Measurements from ENCODE around the gene AKT2. TPM values are rescaled to one million over a fixed set of nuclear protein-coding genes. Genes with fewer than 3 reads are reported as not detected.

Gene AKT2
- total RNA-seq, 1 donor from 2014 or later, result 85.1 TPM

GRCh38 chr19:40271706-40272105 lies 13.4 kb downstream of the AKT2 start:
- Mint-ChIP-seq H3K36me3 (peaks cover 7% of the 10 kb centered on the region), H3K4me3 (no peak overlapping the region), H3K9me3 (no peaks in the 10 kb centered on the region), H3K4me1 (peaks cover 26% of the 10 kb centered on the region), H3K27me3 (ENCODE audit: insufficient read depth, low read depth) (peaks cover 8% of the 10 kb centered on the region), H3K27ac (no peak overlapping the region)
- no peak overlapping the region for H2AFZ ChIP-seq (replicated peaks)
- no peak overlapping the region for H3K4me2 ChIP-seq
- H3K36me3 ChIP-seq, result no peaks in the 10 kb centered on the region
- H3K27ac ChIP-seq, result no peak overlapping the region
- no peaks in the 10 kb centered on the region for H3F3A ChIP-seq (ENCODE audit: low read depth)
- peaks cover 54% of the 10 kb centered on the region for H4K20me1 ChIP-seq (ENCODE audit: low read depth)
- DNase-seq (ENCODE audit: low spot score), result no peak
- H3K4me3 ChIP-seq, result no peak overlapping the region
- H3K4me1 ChIP-seq, result peaks cover 8% of the 10 kb centered on the region
- TF ChIP-seq EZH2 (IDR thresholded peaks at IDR 0.05) (no peak), CTCF (IDR thresholded peaks at IDR 0.05) (no peak), EZH2phosphoT487 (IDR thresholded peaks at IDR 0.05) (no peak)
- no peak overlapping the region for H3K9ac ChIP-seq
- peaks cover 91% of the 10 kb centered on the region for H3K79me2 ChIP-seq (ENCODE audit: low read depth)
- H3K9me3 ChIP-seq (ENCODE audit: low read depth), result no peaks in the 10 kb centered on the region
- no peaks in the 10 kb centered on the region for H3K27me3 ChIP-seq

GRCh38 chr19:40270362-40271089 lies 14.6 kb downstream of the AKT2 start:
- Histone ChIP-seq H3K9ac (no peak overlapping the region), H3K79me2 (ENCODE audit: low read depth) (peaks cover 80% of the 10 kb centered on the region)

GRCh38 chr19:40269216-40269940 lies 15.8 kb downstream of the AKT2 start:
- H3K27ac ChIP-seq, result no peak overlapping the region
- H3K27me3 ChIP-seq, result no peaks in the 10 kb centered on the region
- H3K27ac Mint-ChIP-seq, result peak overlapping the region; percentile 40
- no peaks in the 10 kb centered on the region for H3K36me3 ChIP-seq
- no peak overlapping the region for H3K9ac ChIP-seq
- no peaks in the 10 kb centered on the region for H3K4me1 ChIP-seq
- no peak overlapping the region for H3K4me2 ChIP-seq
- H3K79me2 ChIP-seq (ENCODE audit: low read depth), result peaks cover 69% of the 10 kb centered on the region
- H3K4me1 Mint-ChIP-seq, result peaks cover 23% of the 10 kb centered on the region
- TF ChIP-seq EZH2 (IDR thresholded peaks at IDR 0.05) (no peak), EZH2phosphoT487 (IDR thresholded peaks at IDR 0.05) (no peak), CTCF (IDR thresholded peaks at IDR 0.05) (no peak)
- no peaks in the 10 kb centered on the region for H3K9me3 ChIP-seq (ENCODE audit: low read depth)
- H3K4me3 ChIP-seq, result no peak overlapping the region
- no peaks in the 10 kb centered on the region for H3K9me3 Mint-ChIP-seq
- no peak for DNase-seq (ENCODE audit: low spot score)
- peaks cover 50% of the 10 kb centered on the region for H4K20me1 ChIP-seq (ENCODE audit: low read depth)
- no peak overlapping the region for H2AFZ ChIP-seq (replicated peaks)
- H3F3A ChIP-seq (ENCODE audit: low read depth), result no peaks in the 10 kb centered on the region
- H3K36me3 Mint-ChIP-seq, result peaks cover 10% of the 10 kb centered on the region
- H3K27me3 Mint-ChIP-seq (ENCODE audit: insufficient read depth, low read depth), result peaks cover 6% of the 10 kb centered on the region
- H3K4me3 Mint-ChIP-seq, result no peak overlapping the region

More at GRCh38 chr19:40270362-40271089, 14.6 kb downstream of the AKT2 start:
- Mint-ChIP-seq H3K4me1 (peaks cover 26% of the 10 kb centered on the region), H3K4me3 (no peak overlapping the region), H3K36me3 (peaks cover 7% of the 10 kb centered on the region), H3K27ac (peak overlapping the region; percentile 25), H3K27me3 (ENCODE audit: insufficient read depth, low read depth) (peaks cover 6% of the 10 kb centered on the region), H3K9me3 (no peaks in the 10 kb centered on the region)
- H2AFZ ChIP-seq (replicated peaks), result no peak overlapping the region
- peaks cover 60% of the 10 kb centered on the region for H4K20me1 ChIP-seq (ENCODE audit: low read depth)
- no peak overlapping the region for H3K4me2 ChIP-seq
- DNase-seq (ENCODE audit: low spot score), result peak; percentile 39
- H3K27ac ChIP-seq, result no peak overlapping the region
- H3K4me3 ChIP-seq, result no peak overlapping the region
- no peaks in the 10 kb centered on the region for H3K27me3 ChIP-seq
- TF ChIP-seq EZH2 (IDR thresholded peaks at IDR 0.05), result no peak
- TF ChIP-seq CTCF (IDR thresholded peaks at IDR 0.05), result peak; percentile 22
- TF ChIP-seq EZH2phosphoT487 (IDR thresholded peaks at IDR 0.05), result no peak
- peaks cover 8% of the 10 kb centered on the region for H3K4me1 ChIP-seq
- no peaks in the 10 kb centered on the region for H3F3A ChIP-seq (ENCODE audit: low read depth)
- no peaks in the 10 kb centered on the region for H3K36me3 ChIP-seq
- no peaks in the 10 kb centered on the region for H3K9me3 ChIP-seq (ENCODE audit: low read depth)
